Measurements from ENCODE around the gene JADE3. TPM values are rescaled to one million over a fixed set of nuclear protein-coding genes. Genes with fewer than 3 reads are reported as not detected.

JADE3 gene
- total RNA-seq, 1 donor from 2014 or later = 45.3 TPM

GRCh38 chrX:46994096-46994495, 81.9 kb downstream of the JADE3 start:
- Mint-ChIP-seq H3K4me3 (no peak overlapping the region), H3K27ac (no peak overlapping the region), H3K27me3 (no peaks in the 10 kb centered on the region), H3K9me3 (peaks cover 3% of the 10 kb centered on the region), H3K4me1 (peaks cover 4% of the 10 kb centered on the region), H3K36me3 (ENCODE audit: low read depth) (peaks cover 36% of the 10 kb centered on the region)
- no peak for ATAC-seq (ENCODE audit: low read depth)
- TF ChIP-seq CTCF (IDR thresholded peaks at IDR 0.05) = no peak
- ChIA-PET CTCF (no interaction called here), POLR2A (no interaction called here)
- DNase-seq = no peak
- intact Hi-C loops (cut with micrococcal nuclease) = no loop called here

- Mint-ChIP-seq H3K27ac (no peak overlapping the region), H3K4me3 (no peak overlapping the region), H3K9me3 (peaks cover 1% of the 10 kb centered on the region), H3K27me3 (no peaks in the 10 kb centered on the region), H3K36me3 (ENCODE audit: low read depth) (peaks cover 15% of the 10 kb centered on the region), H3K4me1 (no peaks in the 10 kb centered on the region)
- DNase-seq (no peak), ATAC-seq (ENCODE audit: low read depth) (no peak)
- ChIA-PET CTCF (no interaction called here), POLR2A (no interaction called here)
- intact Hi-C loops (cut with micrococcal nuclease) = no loop called here
- no peak for TF ChIP-seq CTCF (IDR thresholded peaks at IDR 0.05)
These were observed 99.9 kb downstream of the JADE3 start for GRCh38 chrX:47012131-47012530.

- no peak for ATAC-seq (ENCODE audit: low read depth)
- DNase-seq = no peak
- ChIA-PET POLR2A (interaction anchor here (0.7 kb wide), 1 partner anchor 119 kb away, joined by 3 read pairs; no protein-coding TSS in a partner anchor), CTCF (interaction anchor here (0.7 to 1.8 kb wide), 2 partner anchors 65 to 122 kb away, joined by 3 to 4 read pairs; no protein-coding TSS in a partner anchor)
- Mint-ChIP-seq H3K4me1 (peaks cover 6% of the 10 kb centered on the region), H3K27me3 (no peaks in the 10 kb centered on the region), H3K4me3 (no peak overlapping the region), H3K9me3 (no peaks in the 10 kb centered on the region), H3K36me3 (ENCODE audit: low read depth) (peaks cover 36% of the 10 kb centered on the region), H3K27ac (no peak overlapping the region)
- intact Hi-C loops (cut with micrococcal nuclease) = no loop called here
- TF ChIP-seq CTCF (IDR thresholded peaks at IDR 0.05) = no peak
These were observed 114.0 kb downstream of the JADE3 start for GRCh38 chrX:47026198-47026597.

GRCh38 chrX:47030339-47030738, 118.1 kb downstream of the JADE3 start:
- no peak for TF ChIP-seq CTCF (IDR thresholded peaks at IDR 0.05)
- H3K27ac Mint-ChIP-seq = no peak overlapping the region
- no peaks in the 10 kb centered on the region for H3K27me3 Mint-ChIP-seq
- DNase-seq = no peak
- peaks cover 39% of the 10 kb centered on the region for H3K36me3 Mint-ChIP-seq (ENCODE audit: low read depth)
- CTCF ChIA-PET = interaction anchor here (0.6 to 2.3 kb wide), 5 partner anchors 56 to 143 kb away, joined by 3 to 16 read pairs (median 3); no protein-coding TSS in a partner anchor
- intact Hi-C loops (cut with micrococcal nuclease) = loop anchor here (1.0 to 5.0 kb wide), 4 partner anchors 52 to 271 kb away; partner anchors contain the start of gene SLC9A7
- peaks cover 6% of the 10 kb centered on the region for H3K4me1 Mint-ChIP-seq
- H3K9me3 Mint-ChIP-seq = no peaks in the 10 kb centered on the region
- no peak overlapping the region for H3K4me3 Mint-ChIP-seq
- ATAC-seq (ENCODE audit: low read depth) = no peak
- POLR2A ChIA-PET = no interaction called here

GRCh38 chrX:47047989-47048388, 135.8 kb downstream of the JADE3 start:
- POLR2A ChIA-PET = interaction anchor here (0.5 kb wide), 1 partner anchor 179 kb away, joined by 4 read pairs; no protein-coding TSS in a partner anchor
- Mint-ChIP-seq H3K27ac (no peak overlapping the region), H3K9me3 (peaks cover 2% of the 10 kb centered on the region), H3K27me3 (no peaks in the 10 kb centered on the region), H3K4me3 (no peak overlapping the region), H3K36me3 (ENCODE audit: low read depth) (peaks cover 13% of the 10 kb centered on the region), H3K4me1 (no peaks in the 10 kb centered on the region)
- CTCF ChIA-PET = no interaction called here
- ATAC-seq (ENCODE audit: low read depth) = no peak
- intact Hi-C loops (cut with micrococcal nuclease) = no loop called here
- DNase-seq = no peak
- no peak for TF ChIP-seq CTCF (IDR thresholded peaks at IDR 0.05)
